Kidney epithelial cell (primary cell): ENCODE measurements around the gene VMP1. TPM values are rescaled to one million over a fixed set of nuclear protein-coding genes. Genes with fewer than 3 reads are reported as not detected.

ENCODE experiments used
- DNase-seq: peaks from one replicate; pipeline ENCODE4 v3.0.0-alpha.2; 2010; ENCODE audit warnings: low read depth
- H3K27me3 ChIP-seq: 2 replicates; pipeline ENCODE4 v1.6.0; 2011; ENCODE audit warnings: low read length; ENCODE audit not compliant: control insufficient read depth, insufficient read depth
- H3K36me3 ChIP-seq: 2 replicates; pipeline ENCODE4 v1.5.1; 2011; ENCODE audit warnings: low read length; ENCODE audit not compliant: control insufficient read depth, insufficient read depth
- H3K4me3 ChIP-seq: 2 replicates; pipeline ENCODE4 v1.5.1; 2011; ENCODE audit warnings: low read depth, mild to moderate bottlenecking, control low read depth, low read length
- CTCF ChIP-seq: IDR thresholded peaks from 2 replicates; pipeline ENCODE4 v1.5.1; 2011; ENCODE audit warnings: mild to moderate bottlenecking, moderate library complexity, low read length, control low read depth, inconsistent platforms; ENCODE audit not compliant: insufficient read depth, poor library complexity, severe bottlenecking
- total RNA-seq: library from RNA; depleted of rRNA; stranded (reverse); fragments of >200 nt; gene quantifications from 2 replicates; pipeline ENCODE4 v1.2.3, GENCODE V29; 2015

VMP1 gene
- total RNA-seq, 1 donor from 2014 or later = 224 TPM

GRCh38 chr17:59811209-59811608, 103.8 kb downstream of the VMP1 start:
- Histone ChIP-seq H3K4me3 (no peak overlapping the region), H3K36me3 (no peaks in the 10 kb centered on the region), H3K27me3 (no peaks in the 10 kb centered on the region)
- TF ChIP-seq CTCF = no peak
- no peak for DNase-seq

- no peak for DNase-seq
- no peak for TF ChIP-seq CTCF
Measured at GRCh38 chr17:59812139-59812538, 104.7 kb downstream of the VMP1 start.

DNA sequence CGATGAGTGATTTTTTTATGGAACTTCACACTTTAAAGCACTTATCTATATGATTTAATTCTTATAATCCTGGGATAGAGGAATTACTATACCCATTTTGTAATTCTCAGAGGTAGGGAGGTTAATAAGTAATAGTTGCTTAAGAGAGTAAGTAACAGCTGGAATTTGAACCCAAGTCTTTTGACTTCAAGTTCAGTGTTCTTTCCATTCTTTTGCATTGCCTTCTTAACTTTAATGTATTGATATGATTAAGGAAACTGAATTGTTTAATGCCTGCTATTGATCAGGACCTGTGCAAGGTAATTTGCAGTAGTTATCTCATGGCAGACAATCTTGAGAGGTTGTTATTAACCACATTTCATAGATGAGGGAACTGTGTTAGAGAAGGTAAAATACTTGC, 106.8 kb downstream of the VMP1 start:
- no peak for DNase-seq
- H3K27me3 ChIP-seq = no peaks in the 10 kb centered on the region
- no peak for TF ChIP-seq CTCF
- no peak overlapping the region for H3K4me3 ChIP-seq
- no peaks in the 10 kb centered on the region for H3K36me3 ChIP-seq

More at GRCh38 chr17:59812139-59812538, 104.7 kb downstream of the VMP1 start:
- H3K36me3 ChIP-seq = no peaks in the 10 kb centered on the region
- H3K27me3 ChIP-seq = no peaks in the 10 kb centered on the region
- no peak overlapping the region for H3K4me3 ChIP-seq

DNA sequence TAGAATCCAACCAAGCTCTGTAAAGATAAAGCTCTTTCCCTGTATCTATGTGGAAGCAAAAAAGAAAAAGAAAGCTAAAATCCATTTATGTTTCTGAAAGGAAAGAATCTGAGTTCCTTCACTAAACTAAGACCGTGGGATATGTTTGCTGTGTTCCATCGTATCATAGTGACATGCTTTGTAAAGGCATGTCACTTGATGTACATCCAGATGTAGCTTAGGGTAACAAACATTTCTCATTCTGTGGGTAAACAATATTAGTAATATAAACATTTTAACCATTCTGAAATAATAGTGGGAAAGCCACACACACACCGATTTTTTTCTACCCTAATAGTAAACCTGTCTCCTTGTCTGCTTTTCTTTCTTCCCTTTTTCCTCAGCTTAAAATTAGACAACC, 107.2 kb downstream of the VMP1 start:
- H3K4me3 ChIP-seq = no peak overlapping the region
- TF ChIP-seq CTCF = no peak
- no peaks in the 10 kb centered on the region for H3K27me3 ChIP-seq
- no peaks in the 10 kb centered on the region for H3K36me3 ChIP-seq
- no peak for DNase-seq

DNA sequence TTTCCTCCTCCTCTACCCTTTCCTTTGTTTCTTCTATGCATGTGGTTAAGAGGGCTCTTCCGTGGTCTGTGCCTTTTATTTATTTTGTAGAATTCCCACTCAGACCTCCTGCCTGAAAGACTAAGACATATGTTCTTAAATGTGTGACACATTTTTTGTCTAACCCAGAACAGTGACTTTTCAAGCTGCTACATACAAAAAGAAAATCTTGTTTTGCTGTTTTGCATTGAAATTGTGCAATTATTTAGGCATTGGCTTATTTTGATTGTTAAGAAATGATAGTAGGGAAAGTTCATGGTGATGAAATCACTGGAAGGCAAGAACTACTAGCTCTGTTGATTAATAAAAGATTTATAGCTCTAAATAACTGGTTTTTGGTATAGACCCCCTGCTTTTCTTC, 108.5 kb downstream of the VMP1 start:
- H3K27me3 ChIP-seq = no peaks in the 10 kb centered on the region
- DNase-seq = no peak

More for the DNA sequence above, 108.5 kb downstream of the VMP1 start:
- no peak for TF ChIP-seq CTCF
- no peak overlapping the region for H3K4me3 ChIP-seq
- no peaks in the 10 kb centered on the region for H3K36me3 ChIP-seq
